ENCODE measurements around the gene IKBIP.

The IKBIP gene

DNA sequence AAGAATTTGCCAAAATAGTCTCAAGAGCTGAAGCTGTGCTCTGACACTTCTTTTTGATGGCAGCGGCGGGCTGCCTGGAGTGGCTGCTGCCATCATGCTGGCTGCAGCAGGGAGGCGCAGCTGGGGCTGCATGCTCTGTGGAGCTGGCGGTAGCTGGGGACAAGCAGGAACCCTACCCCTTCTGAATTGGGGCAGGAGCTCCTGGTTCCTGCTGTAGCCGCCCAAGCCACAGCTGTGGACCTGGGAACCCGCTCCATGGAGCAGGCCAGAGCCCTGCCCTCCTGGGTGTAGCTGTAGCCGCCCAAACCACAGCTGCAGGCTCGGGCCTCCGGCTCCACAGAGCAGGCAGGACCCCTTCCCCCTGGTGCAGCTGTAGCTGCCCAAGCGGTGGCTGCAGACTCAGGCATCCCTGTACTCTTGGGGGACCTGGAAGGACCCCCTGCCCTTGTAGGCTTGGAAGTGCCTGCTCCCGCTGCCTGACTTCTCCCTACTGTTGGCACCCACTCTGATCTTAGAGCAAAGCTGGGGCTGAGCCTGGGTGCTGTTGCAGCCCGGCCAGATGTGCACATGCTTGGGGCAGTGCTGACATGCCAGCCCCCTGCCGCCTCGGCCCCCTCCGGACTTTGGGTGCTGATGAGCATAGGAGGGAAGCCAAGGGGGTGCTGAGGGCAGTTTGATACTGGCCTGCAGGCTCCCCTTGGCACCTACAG is 33.8 kb upstream of the IKBIP start:
- in situ Hi-C loops (cut with MboI; ENCODE audit: low pct_unique_long_range_greater_than_20kb, low sequenced_read_pairs, unreplicated experiment) = no loop called here
- TF ChIP-seq, protein P1, sequence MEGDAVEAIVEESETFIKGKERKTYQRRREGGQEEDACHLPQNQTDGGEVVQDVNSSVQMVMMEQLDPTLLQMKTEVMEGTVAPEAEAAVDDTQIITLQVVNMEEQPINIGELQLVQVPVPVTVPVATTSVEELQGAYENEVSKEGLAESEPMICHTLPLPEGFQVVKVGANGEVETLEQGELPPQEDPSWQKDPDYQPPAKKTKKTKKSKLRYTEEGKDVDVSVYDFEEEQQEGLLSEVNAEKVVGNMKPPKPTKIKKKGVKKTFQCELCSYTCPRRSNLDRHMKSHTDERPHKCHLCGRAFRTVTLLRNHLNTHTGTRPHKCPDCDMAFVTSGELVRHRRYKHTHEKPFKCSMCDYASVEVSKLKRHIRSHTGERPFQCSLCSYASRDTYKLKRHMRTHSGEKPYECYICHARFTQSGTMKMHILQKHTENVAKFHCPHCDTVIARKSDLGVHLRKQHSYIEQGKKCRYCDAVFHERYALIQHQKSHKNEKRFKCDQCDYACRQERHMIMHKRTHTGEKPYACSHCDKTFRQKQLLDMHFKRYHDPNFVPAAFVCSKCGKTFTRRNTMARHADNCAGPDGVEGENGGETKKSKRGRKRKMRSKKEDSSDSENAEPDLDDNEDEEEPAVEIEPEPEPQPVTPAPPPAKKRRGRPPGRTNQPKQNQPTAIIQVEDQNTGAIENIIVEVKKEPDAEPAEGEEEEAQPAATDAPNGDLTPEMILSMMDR (IDR thresholded peaks at IDR 0.05; ENCODE audit: extremely low read depth, insufficient read depth, missing control alignments) = no peak
- no peak for DNase-seq (ENCODE audit: low spot score)

DNA sequence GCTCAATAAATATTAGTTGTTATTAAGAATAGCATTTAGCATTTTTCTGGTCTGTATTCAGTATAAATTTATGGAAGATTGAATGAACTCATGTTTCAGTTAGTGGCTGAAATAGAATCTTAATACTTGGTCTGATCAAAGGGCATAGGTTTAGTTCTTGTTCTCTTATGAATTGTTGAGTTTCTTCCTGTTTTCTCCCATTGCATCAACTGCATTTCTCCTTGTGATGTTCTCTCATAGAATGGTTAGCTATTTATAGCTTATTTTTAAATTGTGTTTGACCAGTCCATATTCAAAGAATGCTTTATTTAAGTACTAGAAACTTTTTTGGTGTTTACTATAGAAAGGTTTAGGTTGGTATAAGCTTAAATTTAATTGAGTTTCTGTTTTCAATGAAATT is 30.3 kb upstream of the IKBIP start:
- TF ChIP-seq, protein P1 (IDR thresholded peaks at IDR 0.05; ENCODE audit: extremely low read depth, insufficient read depth, missing control alignments) = no peak
- in situ Hi-C loops (cut with MboI; ENCODE audit: low pct_unique_long_range_greater_than_20kb, low sequenced_read_pairs, unreplicated experiment) = no loop called here
- no peak for DNase-seq (ENCODE audit: low spot score)

DNA sequence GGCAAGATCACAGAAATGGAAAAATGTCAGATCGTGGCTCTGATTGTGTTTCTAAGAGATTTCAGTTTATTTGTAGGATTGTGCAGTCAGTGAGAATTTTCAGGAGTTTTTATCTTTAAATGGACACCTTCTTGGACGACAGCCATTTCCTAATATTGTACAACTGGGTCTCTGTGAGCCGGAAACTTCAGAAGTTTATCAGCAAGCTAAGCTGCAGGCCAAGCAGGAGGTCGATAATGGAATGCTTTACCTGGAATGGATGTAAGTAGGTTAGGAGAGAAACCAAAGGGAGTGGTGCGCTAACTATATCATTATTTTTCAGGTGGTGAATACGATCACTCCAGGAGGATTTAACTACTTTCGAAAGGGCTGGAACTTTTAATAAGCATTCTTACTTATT is 26.9 kb upstream of the IKBIP start:
- in situ Hi-C loops (cut with MboI; ENCODE audit: low pct_unique_long_range_greater_than_20kb, low sequenced_read_pairs, unreplicated experiment) = no loop called here
- TF ChIP-seq, protein P1 (IDR thresholded peaks at IDR 0.05; ENCODE audit: extremely low read depth, insufficient read depth, missing control alignments) = no peak
- no peak for DNase-seq (ENCODE audit: low spot score)

DNA sequence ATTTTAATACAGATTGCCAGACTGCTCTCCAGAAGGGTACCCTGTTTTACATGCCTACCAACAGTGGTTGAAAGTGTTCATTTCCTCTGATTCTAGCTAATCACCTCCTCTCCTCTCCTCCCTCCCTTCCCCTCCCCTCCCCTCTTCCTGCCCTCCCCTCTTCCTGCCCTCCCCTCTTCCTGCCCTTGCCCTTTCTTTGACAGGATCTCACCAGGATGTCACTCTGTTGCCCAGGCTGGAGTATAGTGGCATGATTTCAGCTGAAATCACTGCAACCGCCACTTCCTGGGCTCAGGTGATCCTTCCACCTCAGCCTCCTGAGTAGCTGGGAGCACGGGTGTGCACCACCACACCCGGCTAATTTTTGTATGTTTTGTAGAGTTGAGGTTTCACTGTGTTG is 25.2 kb upstream of the IKBIP start:
- DNase-seq (ENCODE audit: low spot score) = no peak
- TF ChIP-seq, protein P1 (IDR thresholded peaks at IDR 0.05; ENCODE audit: extremely low read depth, insufficient read depth, missing control alignments) = no peak

DNA sequence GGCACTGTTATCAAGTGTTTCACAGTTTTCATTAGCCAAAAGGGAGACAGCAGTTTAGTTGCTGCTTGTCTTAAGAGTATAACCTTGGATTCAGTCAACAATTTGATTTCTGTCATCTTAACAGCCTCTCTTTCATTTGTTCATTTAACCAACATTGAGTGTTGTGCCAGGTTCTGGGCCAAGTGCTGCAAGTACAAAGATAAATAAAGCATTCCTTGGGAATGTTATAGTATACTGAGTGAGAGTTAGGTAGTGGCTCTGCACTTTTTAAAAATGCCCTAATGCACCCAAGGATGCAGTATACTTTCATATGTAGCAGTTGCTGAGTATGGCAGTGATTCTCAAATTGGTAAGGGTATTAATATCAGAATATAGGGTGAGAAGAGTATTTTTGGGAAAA is 15.9 kb upstream of the IKBIP start:
- in situ Hi-C loops (cut with MboI; ENCODE audit: low pct_unique_long_range_greater_than_20kb, low sequenced_read_pairs, unreplicated experiment) = no loop called here
- TF ChIP-seq, protein P1 (IDR thresholded peaks at IDR 0.05; ENCODE audit: extremely low read depth, insufficient read depth, missing control alignments) = no peak

More for the DNA sequence above, 25.2 kb upstream of the IKBIP start:
- in situ Hi-C loops (cut with MboI; ENCODE audit: low pct_unique_long_range_greater_than_20kb, low sequenced_read_pairs, unreplicated experiment) = no loop called here

DNA sequence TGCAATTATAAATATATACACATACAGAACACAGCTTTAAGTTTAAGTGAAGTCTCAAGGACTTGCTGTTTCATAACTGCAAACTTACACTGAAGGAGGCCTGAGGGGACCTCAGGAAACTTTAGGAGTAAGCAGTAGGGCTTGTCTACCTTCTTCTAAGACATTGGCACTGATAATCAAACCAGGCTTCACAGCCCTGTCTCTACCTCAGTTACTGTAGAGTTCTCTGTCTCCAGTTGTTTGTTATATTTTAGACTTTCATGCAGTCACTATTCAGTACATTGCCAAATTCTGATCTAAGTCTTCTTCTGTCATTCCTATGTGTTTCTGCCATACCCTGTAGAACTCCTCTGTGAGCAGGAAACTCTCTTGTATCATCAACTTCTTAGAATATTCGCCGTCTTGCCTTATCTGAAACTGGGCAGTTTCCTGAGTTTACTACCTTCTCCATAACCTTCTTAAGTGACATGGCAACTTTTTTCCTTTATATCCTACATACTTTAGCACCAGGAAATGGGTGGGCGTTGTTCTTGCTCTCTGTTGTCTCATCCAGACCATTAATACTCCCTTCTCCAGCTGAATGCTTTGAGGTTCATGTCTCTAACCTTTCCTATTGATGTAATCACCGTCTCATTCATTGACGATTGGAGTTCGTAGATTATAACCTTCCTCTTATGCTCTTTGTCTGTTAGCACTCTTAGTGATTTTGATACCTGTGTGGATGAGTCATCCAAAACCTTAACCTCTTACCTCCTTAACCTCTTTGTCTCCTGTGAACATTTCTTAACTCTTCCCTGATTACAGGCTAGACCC is 11.9 kb upstream of the IKBIP start:
- TF ChIP-seq, protein P1 (IDR thresholded peaks at IDR 0.05; ENCODE audit: extremely low read depth, insufficient read depth, missing control alignments) = no peak
- peak; percentile 53 for DNase-seq (ENCODE audit: low spot score)
- in situ Hi-C loops (cut with MboI; ENCODE audit: low pct_unique_long_range_greater_than_20kb, low sequenced_read_pairs, unreplicated experiment) = no loop called here

More for the DNA sequence above, 15.9 kb upstream of the IKBIP start:
- DNase-seq (ENCODE audit: low spot score) = no peak

Data from GM13977 (cell line).